ENCODE results near the gene MAGEB17.
"Not testable (repeated sequence)": the region's sequence is repeated elsewhere in the genome, so short reads cannot be mapped to it uniquely, and the experiment has no call there.

Gene MAGEB17

GRCh38 chrX:16156692-16157331 is 10.5 kb upstream of the MAGEB17 start:
- DNase-seq (ENCODE audit: low read depth, low spot score), result no peak

- DNase-seq (ENCODE audit: low read depth, low spot score), result no peak
Measured at GRCh38 chrX:16160729-16161128, 6.6 kb upstream of the MAGEB17 start.

GRCh38 chrX:16161173-16161572 is 6.1 kb upstream of the MAGEB17 start:
- DNase-seq (ENCODE audit: low read depth, low spot score), result not testable (repeated sequence)

- DNase-seq (ENCODE audit: low read depth, low spot score), result no peak
Measured at GRCh38 chrX:16162391-16162790, 4.9 kb upstream of the MAGEB17 start.

GRCh38 chrX:16164748-16165147 is 2.5 kb upstream of the MAGEB17 start:
- DNase-seq (ENCODE audit: low read depth, low spot score), result no peak

GRCh38 chrX:16171039-16171438 is 3.8 kb downstream of the MAGEB17 start:
- DNase-seq (ENCODE audit: low read depth, low spot score), result no peak

GRCh38 chrX:16171944-16172343 is 4.7 kb downstream of the MAGEB17 start:
- DNase-seq (ENCODE audit: low read depth, low spot score), result no peak

- no peak for DNase-seq (ENCODE audit: low read depth, low spot score)
Measured at GRCh38 chrX:16172391-16172790, 5.1 kb downstream of the MAGEB17 start.

GRCh38 chrX:16175329-16176061 is 8.2 kb downstream of the MAGEB17 start:
- DNase-seq (ENCODE audit: low read depth, low spot score), result no peak

- no peak for DNase-seq (ENCODE audit: low read depth, low spot score)
Measured at GRCh38 chrX:16177260-16177659, 10.0 kb downstream of the MAGEB17 start.

GRCh38 chrX:16183843-16184242 is 16.6 kb downstream of the MAGEB17 start:
- not testable (repeated sequence) for DNase-seq (ENCODE audit: low read depth, low spot score)

GRCh38 chrX:16185725-16186136 is 18.4 kb downstream of the MAGEB17 start:
- DNase-seq (ENCODE audit: low read depth, low spot score), result no peak

- DNase-seq (ENCODE audit: low read depth, low spot score), result no peak
Measured at GRCh38 chrX:16186380-16187007, 19.2 kb downstream of the MAGEB17 start.

GRCh38 chrX:16187024-16187760 is 19.9 kb downstream of the MAGEB17 start:
- DNase-seq (ENCODE audit: low read depth, low spot score), result no peak

- no peak for DNase-seq (ENCODE audit: low read depth, low spot score)
Measured at GRCh38 chrX:16188687-16189086, 21.4 kb downstream of the MAGEB17 start.

GRCh38 chrX:16191605-16192004 is 24.3 kb downstream of the MAGEB17 start:
- no peak for DNase-seq (ENCODE audit: low read depth, low spot score)

GRCh38 chrX:16196829-16197228 is 29.5 kb downstream of the MAGEB17 start:
- DNase-seq (ENCODE audit: low read depth, low spot score), result no peak

- no peak for DNase-seq (ENCODE audit: low read depth, low spot score)
Measured at GRCh38 chrX:16199343-16199742, 32.1 kb downstream of the MAGEB17 start.

GRCh38 chrX:16202943-16203342 is 35.7 kb downstream of the MAGEB17 start:
- DNase-seq (ENCODE audit: low read depth, low spot score), result no peak

GRCh38 chrX:16204538-16204937 is 37.3 kb downstream of the MAGEB17 start:
- DNase-seq (ENCODE audit: low read depth, low spot score), result no peak

GRCh38 chrX:16205840-16206239 is 38.6 kb downstream of the MAGEB17 start:
- DNase-seq (ENCODE audit: low read depth, low spot score), result no peak

GRCh38 chrX:16207634-16208033 is 40.4 kb downstream of the MAGEB17 start:
- no peak for DNase-seq (ENCODE audit: low read depth, low spot score)
